SJCRH30 (cell line): ENCODE measurements around the gene ARHGEF39. TPM values are rescaled to one million over a fixed set of nuclear protein-coding genes. Genes with fewer than 3 reads are reported as not detected.

ENCODE experiments used
- DNase-seq, 2 experiments: peaks; one replicate each; pipeline ENCODE4 v3.0.0-alpha.2; 2015 to 2020
- H3K27ac ChIP-seq: fragments of 250-450 bp; sonication (Bioruptor Pico); 2 replicates; pipeline ENCODE4 v1.5.1; 2020; ENCODE audit warnings: mild to moderate bottlenecking, moderate library complexity
- H3K27me3 ChIP-seq: fragments of 250-450 bp; sonication (Bioruptor Pico); 2 replicates; pipeline ENCODE4 v1.5.1; 2020; ENCODE audit warnings: mild to moderate bottlenecking, moderate library complexity
- H3K36me3 ChIP-seq: fragments of 250-450 bp; sonication (Bioruptor Pico); 2 replicates; pipeline ENCODE4 v1.5.1; 2020; ENCODE audit warnings: mild to moderate bottlenecking, moderate library complexity
- H3K4me1 ChIP-seq: fragments of 250-450 bp; sonication (Bioruptor Pico); 2 replicates; pipeline ENCODE4 v1.5.1; 2020; ENCODE audit warnings: mild to moderate bottlenecking, moderate library complexity
- H3K4me3 ChIP-seq: fragments of 250-450 bp; sonication (Bioruptor Pico); 2 replicates; pipeline ENCODE4 v1.5.1; 2020; ENCODE audit warnings: mild to moderate bottlenecking, moderate library complexity
- H3K9me3 ChIP-seq: fragments of 250-450 bp; sonication (Bioruptor Pico); replicated peaks from 2 replicates; pipeline ENCODE4 v1.5.1; 2020; ENCODE audit warnings: mild to moderate bottlenecking, moderate library complexity
- total RNA-seq: library from RNA; depleted of rRNA; stranded (reverse); fragments of >200 nt; shearing (Covaris generic); gene quantifications from 2 replicates; pipeline ENCODE4 v1.2.3, GENCODE V29; 2014

Gene ARHGEF39
- total RNA-seq, 1 experiment from 2014 or later = 11.9 TPM

DNA sequence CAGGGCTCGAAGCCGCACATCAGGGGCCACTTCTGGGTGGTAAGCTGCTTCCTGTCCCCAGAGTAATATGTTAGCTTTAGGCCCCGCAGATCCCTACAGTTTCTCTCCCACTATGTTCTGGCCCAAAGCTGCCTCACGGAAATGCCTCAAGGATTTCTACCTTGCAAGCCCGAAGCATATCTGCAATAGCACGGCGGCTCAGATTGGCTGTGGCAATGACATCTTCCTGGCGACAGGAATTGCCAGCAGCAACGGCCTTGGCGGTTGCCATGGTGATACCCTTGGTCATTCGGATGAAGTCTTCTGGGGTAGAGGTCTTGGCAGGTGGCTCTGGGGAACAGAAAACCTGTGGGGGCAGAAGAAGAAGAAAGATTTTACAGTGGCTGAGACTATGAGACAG is 35.0 kb upstream of the ARHGEF39 start:
- no peaks in the 10 kb centered on the region for H3K9me3 ChIP-seq
- no peak for DNase-seq
- H3K27me3 ChIP-seq = no peaks in the 10 kb centered on the region
- H3K4me1 ChIP-seq = no peaks in the 10 kb centered on the region
- no peak overlapping the region for H3K27ac ChIP-seq
- H3K4me3 ChIP-seq = no peak overlapping the region
- H3K36me3 ChIP-seq = peaks cover 56% of the 10 kb centered on the region

DNA sequence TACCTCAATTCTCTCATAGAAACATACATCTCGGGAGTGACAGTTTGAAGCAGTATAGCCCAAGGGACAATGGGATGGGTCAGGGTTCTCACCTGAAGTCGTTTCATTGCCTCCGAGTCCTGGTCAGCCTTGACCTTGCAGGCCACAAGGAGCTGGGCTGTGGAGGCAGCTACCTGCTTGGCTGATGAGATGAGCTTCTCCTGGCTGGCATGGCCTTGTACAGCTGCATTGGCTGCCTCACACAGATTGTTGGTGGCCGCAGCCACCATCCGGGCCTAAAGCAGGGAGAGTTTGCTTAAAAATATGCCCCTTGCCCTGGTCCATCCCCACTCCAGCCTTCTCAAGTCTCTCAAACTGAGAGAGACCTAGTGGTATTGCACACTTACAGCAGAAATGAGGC is 33.2 kb upstream of the ARHGEF39 start:
- Histone ChIP-seq H3K4me1 (no peaks in the 10 kb centered on the region), H3K27ac (no peak overlapping the region), H3K36me3 (peaks cover 41% of the 10 kb centered on the region), H3K9me3 (no peaks in the 10 kb centered on the region), H3K27me3 (no peaks in the 10 kb centered on the region), H3K4me3 (no peak overlapping the region)
- DNase-seq = no peak

DNA sequence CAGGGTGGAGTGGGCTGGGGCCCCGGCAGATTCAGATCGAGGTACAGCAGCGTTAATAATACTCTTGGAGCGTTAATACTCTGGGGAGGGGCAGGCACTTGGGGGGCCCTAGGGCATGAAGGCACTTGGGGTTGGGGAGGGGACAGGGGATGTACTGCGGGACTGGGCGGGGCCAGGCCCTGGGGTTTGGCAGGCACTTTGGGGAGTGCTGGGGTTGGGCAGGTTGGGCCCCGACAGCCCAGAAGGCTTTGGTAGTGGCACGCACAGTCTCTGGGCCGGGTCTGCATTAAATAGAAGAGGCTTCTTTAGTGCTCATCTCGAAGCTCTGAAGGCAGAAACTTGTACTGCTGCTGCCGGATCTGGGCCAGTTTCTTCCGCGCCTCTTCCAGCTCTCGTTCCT is 32.5 kb upstream of the ARHGEF39 start:
- Histone ChIP-seq H3K9me3 (no peaks in the 10 kb centered on the region), H3K4me3 (no peak overlapping the region), H3K27ac (no peak overlapping the region), H3K27me3 (no peaks in the 10 kb centered on the region), H3K36me3 (peaks cover 34% of the 10 kb centered on the region), H3K4me1 (no peaks in the 10 kb centered on the region)
- DNase-seq = no peak

DNA sequence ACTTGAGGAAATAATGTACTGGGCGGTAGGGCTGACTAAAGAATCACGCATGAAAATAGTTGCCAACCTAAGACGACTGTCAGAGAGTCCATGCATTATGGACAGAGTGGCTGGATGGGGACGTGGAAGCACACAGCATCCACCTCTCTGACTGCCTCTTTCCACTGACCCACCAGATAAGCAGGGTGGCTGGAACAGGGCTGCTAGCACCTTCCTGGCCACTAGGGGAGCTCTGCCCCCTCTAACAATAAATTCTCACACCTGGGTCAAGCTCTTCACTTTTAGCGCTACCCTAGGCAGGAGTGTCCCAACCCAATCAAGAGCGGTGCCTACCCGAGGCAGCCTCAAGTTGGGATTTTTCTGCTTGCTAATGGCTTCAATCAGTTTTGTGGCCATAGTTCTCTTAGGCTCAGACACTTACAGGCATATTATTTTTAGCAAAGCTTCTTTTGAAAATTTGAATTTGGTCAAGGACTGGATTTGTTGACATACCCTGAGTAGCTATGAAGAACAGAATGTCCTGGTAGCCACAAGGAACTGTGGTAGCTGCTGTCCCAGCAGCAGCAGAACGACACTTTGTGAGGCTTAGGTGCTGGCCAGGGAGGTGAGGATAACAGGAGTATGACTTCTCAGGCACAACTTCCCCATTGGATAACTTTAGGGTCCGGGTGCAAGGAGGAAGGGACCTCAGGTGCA is 31.7 kb upstream of the ARHGEF39 start:
- Histone ChIP-seq H3K9me3 (no peaks in the 10 kb centered on the region), H3K36me3 (peaks cover 30% of the 10 kb centered on the region), H3K27me3 (no peaks in the 10 kb centered on the region), H3K4me1 (no peaks in the 10 kb centered on the region), H3K27ac (no peak overlapping the region), H3K4me3 (no peak overlapping the region)
- DNase-seq = peak; percentile 33 to 67

DNA sequence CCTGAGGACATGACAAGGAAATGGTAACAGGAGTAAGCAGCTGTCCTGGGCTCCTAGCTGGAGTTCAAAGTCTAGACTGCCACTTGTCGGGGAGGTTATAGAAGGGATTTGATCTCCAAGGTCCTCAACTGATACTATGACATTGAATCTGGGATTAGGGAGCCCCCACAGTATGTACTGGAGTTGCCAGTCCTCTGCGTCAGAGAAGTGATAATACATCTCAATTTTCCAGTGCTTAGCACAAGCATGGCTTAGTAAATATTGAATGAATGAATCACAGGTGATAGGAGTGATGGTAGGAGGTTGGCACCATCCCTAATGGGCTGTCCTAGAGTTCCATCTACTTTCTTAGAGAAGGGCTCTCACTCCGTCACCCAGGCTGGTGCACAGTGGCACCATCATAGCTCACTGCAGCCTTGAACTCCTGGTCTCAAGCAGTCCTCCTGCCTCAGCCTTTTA is 31.0 kb upstream of the ARHGEF39 start:
- no peak overlapping the region for H3K4me3 ChIP-seq
- DNase-seq = no peak
- H3K9me3 ChIP-seq = no peaks in the 10 kb centered on the region
- no peak overlapping the region for H3K27ac ChIP-seq
- H3K27me3 ChIP-seq = no peaks in the 10 kb centered on the region
- no peaks in the 10 kb centered on the region for H3K4me1 ChIP-seq
- H3K36me3 ChIP-seq = peaks cover 25% of the 10 kb centered on the region

DNA sequence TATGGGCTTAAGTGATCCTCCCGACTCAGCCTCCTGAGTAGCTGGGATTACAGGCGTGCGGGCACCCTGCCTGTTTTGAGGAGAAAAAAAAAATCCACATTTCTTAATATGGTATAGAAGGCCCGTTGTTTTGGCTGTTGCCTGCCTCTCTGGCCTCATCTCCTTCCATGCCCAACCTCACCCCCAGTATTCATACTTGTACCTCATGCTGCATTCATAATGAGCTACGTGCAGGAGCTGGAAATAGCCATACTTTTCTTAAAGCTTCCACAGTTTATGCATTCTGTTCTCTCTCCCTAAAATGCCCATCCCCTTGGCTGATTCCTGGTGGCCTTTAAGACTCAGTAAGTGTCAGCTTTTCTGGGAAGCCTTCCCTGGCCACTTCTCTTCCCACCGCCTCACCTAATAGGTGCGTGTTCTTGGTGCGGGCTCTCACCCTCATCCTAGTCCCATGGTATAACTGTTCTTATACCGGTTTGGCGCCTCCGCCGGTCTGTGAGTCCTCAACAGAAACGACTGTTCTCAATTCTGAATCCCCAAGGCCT is 26.8 kb upstream of the ARHGEF39 start:
- H3K9me3 ChIP-seq = no peaks in the 10 kb centered on the region
- peaks cover 14% of the 10 kb centered on the region for H3K36me3 ChIP-seq
- H3K27ac ChIP-seq = no peak overlapping the region; the same call in 1 of the 2 replicates
- peaks cover 13% of the 10 kb centered on the region for H3K4me1 ChIP-seq
- H3K4me3 ChIP-seq = peak overlapping the region; percentile 98
- no peaks in the 10 kb centered on the region for H3K27me3 ChIP-seq
- no peak for DNase-seq

DNA sequence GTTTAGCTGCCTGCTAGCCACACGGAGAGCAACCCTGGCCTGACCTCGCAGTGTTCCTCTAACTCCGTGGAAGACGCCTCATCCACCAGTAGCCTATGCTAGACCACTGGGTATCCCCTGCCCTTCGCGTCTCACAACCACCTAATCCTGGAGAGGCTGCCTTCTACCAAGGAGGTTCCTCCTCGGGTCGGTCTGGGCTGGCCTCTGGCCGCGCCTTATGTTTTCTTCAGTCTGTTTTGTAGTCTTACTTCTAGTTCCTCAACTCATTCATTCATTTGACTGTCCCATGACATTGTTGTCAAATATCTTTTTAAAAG is 26.3 kb upstream of the ARHGEF39 start:
- H3K27ac ChIP-seq = peak overlapping the region; percentile 97
- DNase-seq = no peak

DNA sequence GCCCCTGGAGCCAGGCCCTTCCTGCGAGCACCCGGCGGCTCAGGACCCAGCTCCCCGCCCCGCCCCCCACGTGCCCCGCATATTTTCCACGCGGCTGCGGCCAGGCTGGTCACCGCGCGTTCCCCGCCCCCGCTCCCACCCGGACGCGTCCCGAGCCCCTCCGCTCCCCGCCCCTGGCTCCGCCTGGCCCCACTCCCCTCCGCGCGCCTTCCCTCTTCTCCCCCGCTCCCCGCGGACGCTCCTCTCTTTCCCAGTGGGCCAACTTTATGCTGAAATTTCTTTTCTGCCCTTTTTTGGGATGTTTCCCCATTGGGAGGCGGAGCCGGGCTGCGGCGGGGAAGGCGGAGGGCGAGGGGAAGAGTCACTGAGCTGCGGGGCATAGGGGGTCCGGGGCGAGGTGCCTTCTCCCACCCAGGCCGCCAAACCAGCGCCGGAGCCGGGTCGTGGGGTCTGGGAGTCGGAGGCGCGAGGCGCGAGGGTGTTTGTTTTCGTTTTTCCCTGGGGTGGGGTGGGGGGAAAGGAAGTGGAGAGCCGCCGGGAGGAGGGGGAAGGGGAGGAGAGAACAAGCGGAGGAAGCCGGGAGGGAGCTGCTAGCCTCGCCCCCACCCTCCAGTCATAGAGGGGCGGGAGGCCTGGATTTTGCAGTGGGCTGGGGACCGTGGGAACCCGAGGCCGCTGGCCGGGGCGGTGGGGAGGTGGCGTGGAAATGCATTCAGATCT is 25.8 kb upstream of the ARHGEF39 start:
- H3K27me3 ChIP-seq = no peaks in the 10 kb centered on the region
- peak; percentile 84 to 85 for DNase-seq
- peaks cover 18% of the 10 kb centered on the region for H3K36me3 ChIP-seq
- peak overlapping the region; percentile 97 for H3K27ac ChIP-seq
- H3K4me3 ChIP-seq = peak overlapping the region; percentile 98
- H3K9me3 ChIP-seq = no peaks in the 10 kb centered on the region
- H3K4me1 ChIP-seq = peaks cover 13% of the 10 kb centered on the region

More for the DNA sequence above, 26.3 kb upstream of the ARHGEF39 start:
- Histone ChIP-seq H3K27me3 (no peaks in the 10 kb centered on the region), H3K4me1 (peaks cover 13% of the 10 kb centered on the region), H3K9me3 (no peaks in the 10 kb centered on the region), H3K4me3 (peak overlapping the region; percentile 98), H3K36me3 (peaks cover 13% of the 10 kb centered on the region)

DNA sequence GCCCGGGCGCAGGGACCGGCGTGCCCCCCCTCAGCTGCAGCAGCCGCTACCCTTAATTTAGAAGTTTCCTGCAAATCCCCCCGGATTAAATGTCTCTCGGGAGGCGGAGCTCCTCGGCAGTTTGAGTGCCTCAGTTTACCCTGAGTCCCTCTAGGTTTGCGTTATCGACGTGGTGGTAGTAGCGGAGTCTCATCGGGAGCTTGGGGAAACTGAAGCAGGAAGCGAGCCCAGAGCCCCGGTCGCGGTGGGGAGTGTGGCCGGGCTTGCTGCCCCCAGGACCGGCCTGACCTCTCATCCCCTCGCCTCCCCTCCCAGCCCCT is 25.3 kb upstream of the ARHGEF39 start:
- H3K36me3 ChIP-seq = peaks cover 23% of the 10 kb centered on the region
- DNase-seq = peak in 1 of 2 experiments; percentile 73
- H3K4me1 ChIP-seq = peaks cover 13% of the 10 kb centered on the region
- no peaks in the 10 kb centered on the region for H3K27me3 ChIP-seq
- H3K9me3 ChIP-seq = no peaks in the 10 kb centered on the region
- peak overlapping the region; percentile 98 for H3K4me3 ChIP-seq
- H3K27ac ChIP-seq = peak overlapping the region; percentile 97

DNA sequence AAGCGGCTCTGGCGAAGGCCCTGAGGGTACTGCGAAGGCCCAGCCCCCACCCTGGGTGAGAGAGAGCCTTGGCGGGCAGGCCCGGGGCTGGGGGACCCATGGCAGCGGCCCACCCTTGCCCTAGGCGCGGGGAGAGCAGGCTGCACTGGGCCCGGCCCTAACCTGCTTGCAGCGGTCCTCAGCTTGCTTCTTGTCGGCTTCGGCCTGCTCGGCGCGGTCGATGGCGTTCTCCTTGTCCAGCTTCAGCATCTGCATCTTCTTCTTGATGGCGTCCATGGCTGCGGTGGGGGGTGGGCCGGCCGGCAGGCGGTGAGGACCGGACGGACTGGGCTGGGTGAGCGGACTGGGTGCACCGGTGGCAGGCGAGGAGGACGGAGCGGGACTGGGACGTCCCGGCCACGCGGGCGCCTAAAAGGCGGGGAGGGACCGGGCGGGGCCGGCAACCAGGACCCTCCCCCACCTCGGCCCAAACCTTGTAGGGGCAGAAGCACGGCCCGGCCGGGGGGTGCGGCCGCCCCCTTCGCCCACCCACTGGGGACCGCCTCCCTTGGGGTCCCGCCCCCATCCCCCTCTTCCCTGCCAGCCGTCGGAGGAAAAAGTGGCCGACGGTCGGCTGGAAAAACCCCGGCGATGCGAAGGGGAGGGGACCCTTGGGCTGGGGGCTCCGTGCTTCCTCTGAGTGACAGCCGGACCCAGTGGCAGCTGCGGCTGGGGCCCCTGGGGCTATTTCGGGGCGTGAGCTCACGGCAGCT is 24.7 kb upstream of the ARHGEF39 start, which contains the start of gene TPM2:
Gene TPM2 (minus strand): TSS at position 384 of the 752 bp plus-strand sequence. CDS start 108 bp downstream, at position 276.
- H3K36me3 ChIP-seq = peaks cover 28% of the 10 kb centered on the region
- peak within 1 kb of the TSS; percentile 97 for H3K27ac ChIP-seq
- peak; percentile 95 for DNase-seq
- peaks cover 13% of the 10 kb centered on the region for H3K4me1 ChIP-seq
- H3K4me3 ChIP-seq = peak within 1 kb of the TSS; percentile 98
- no peaks in the 10 kb centered on the region for H3K27me3 ChIP-seq
- no peaks in the 10 kb centered on the region for H3K9me3 ChIP-seq

DNA sequence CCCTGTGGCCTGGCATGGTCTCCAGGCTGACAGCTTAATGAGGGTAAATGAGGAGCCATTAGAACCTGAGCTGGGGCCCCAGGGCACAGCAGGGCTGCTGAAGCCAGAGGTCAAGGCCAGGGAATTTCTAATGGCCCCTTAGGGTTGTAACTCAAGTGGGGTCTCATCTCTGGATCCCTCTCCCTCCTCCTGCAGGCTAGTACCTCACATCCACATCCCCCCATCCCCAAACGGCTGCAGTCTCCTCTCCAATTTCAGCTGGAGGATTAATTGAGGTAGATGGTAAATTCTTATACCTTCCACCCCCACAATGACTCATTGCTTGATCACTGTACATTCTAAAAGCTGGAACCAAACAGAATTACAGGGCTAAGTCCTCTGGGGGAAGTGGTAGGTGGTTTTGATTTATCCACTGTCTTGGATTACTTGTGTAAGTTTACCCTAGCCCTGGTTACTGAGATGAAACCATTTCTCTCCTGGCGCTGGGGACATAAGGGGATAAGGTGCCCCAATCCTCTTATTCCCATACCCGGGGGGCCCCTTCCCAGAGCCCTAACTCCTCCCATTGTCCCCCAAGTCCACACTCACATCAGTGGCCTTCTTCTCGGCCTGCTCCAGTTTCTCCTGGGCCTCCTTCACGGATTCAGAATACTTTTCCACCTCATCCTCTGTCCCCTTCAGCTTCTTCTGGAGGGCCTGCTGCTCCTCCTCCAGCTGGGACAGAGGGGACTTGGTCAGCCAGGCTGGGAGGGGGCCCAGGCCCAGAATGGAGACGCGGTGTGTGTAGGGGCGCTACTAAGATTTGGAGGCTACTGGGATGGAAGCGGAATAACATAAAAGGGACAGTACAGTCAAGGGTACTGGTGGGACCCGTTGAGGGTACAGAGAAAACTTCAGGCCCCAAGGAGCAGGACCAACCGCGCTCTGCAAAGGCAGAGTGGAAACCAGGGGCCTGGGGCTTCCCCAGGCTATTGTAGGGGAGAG is 23.9 kb upstream of the ARHGEF39 start:
- no peaks in the 10 kb centered on the region for H3K27me3 ChIP-seq
- peaks cover 13% of the 10 kb centered on the region for H3K4me1 ChIP-seq
- DNase-seq = peak; percentile 33 to 59
- H3K4me3 ChIP-seq = peak overlapping the region; percentile 98
- peaks cover 37% of the 10 kb centered on the region for H3K36me3 ChIP-seq
- H3K27ac ChIP-seq = peak overlapping the region; percentile 97
- H3K9me3 ChIP-seq = no peaks in the 10 kb centered on the region

DNA sequence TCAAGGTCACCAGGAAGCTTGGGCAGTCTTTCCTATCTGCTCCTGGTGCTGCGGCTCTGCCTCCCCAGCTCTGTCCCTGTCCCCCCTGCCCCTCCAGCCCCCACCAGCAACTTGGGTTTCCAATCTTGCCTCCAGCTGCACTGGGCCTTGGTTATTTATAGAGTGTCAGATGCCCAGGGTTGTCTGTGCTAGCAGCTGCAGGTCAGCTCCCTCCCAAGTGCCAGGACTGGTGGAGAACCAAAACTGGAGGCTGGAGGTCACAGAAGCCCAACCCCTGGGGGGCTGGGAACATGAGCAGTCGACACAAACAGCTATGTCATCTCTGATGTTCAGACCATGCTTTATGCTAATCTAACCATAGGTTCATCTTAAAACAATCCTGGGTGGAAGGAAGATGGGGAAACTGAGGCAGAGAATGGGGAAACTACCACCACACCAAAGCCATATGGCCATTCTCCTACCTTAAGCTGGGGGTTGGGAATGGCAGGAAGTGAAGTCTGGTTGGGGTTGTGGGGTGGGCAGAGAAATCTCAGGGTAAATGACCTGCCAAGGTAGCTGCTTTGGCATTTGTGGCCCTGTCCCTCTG is 23.1 kb upstream of the ARHGEF39 start:
- H3K27ac ChIP-seq = peak overlapping the region; percentile 97; the same call in 1 of the 2 replicates
- H3K4me1 ChIP-seq = peaks cover 13% of the 10 kb centered on the region
- H3K36me3 ChIP-seq = peaks cover 45% of the 10 kb centered on the region

DNA sequence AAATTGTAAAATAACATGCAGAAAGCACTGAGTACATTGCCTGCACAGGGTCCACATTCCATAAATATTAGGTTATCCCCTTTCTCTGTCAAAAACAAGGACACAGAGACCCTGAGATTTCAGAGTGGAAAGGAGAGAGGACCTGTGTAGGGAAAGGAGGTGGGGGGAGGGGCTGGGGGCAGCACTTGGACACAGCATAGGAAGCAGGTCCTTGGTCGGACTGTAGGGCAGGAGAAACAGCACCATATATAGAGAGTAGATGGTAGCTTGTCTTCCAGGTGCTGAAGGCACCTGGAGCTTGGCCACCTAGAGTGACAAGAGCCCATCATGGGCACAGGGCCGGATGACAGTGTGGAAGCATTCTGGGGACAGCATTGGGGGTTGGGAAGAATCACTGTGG is 22.3 kb upstream of the ARHGEF39 start:
- Histone ChIP-seq H3K4me1 (peaks cover 13% of the 10 kb centered on the region), H3K36me3 (peaks cover 53% of the 10 kb centered on the region), H3K9me3 (no peaks in the 10 kb centered on the region), H3K27me3 (no peaks in the 10 kb centered on the region), H3K4me3 (no peak overlapping the region), H3K27ac (no peak overlapping the region)
- DNase-seq = no peak

More for the DNA sequence above, 23.1 kb upstream of the ARHGEF39 start:
- no peaks in the 10 kb centered on the region for H3K27me3 ChIP-seq
- no peak for DNase-seq
- peak overlapping the region; percentile 98 for H3K4me3 ChIP-seq
- no peaks in the 10 kb centered on the region for H3K9me3 ChIP-seq
